ENCODE data around the gene PRKAR1B. TPM values are rescaled to one million over a fixed set of nuclear protein-coding genes. Genes with fewer than 3 reads are reported as not detected.

The PRKAR1B gene
- total RNA-seq, 1 donor from 2014 or later: 11.8 TPM

GRCh38 chr7:510131-510481, 217.0 kb downstream of the PRKAR1B start:
- TF ChIP-seq EZH2phosphoT487 (IDR thresholded peaks at IDR 0.05) (no peak), EZH2 (IDR thresholded peaks at IDR 0.05) (no peak), CTCF (IDR thresholded peaks at IDR 0.05) (no peak)
- Mint-ChIP-seq H3K4me3 (no peak overlapping the region), H3K27ac (no peak overlapping the region), H3K36me3 (no peaks in the 10 kb centered on the region), H3K9me3 (no peaks in the 10 kb centered on the region), H3K27me3 (ENCODE audit: insufficient read depth, low read depth) (peaks cover 22% of the 10 kb centered on the region), H3K4me1 (peaks cover 6% of the 10 kb centered on the region)
- peaks cover 2% of the 10 kb centered on the region for H3K27me3 ChIP-seq
- peaks cover 15% of the 10 kb centered on the region for H3K4me1 ChIP-seq
- no peaks in the 10 kb centered on the region for H3K36me3 ChIP-seq
- no peak for DNase-seq (ENCODE audit: low spot score)
- no peak overlapping the region for H3K27ac ChIP-seq
- no peak overlapping the region for H2AFZ ChIP-seq (replicated peaks)
- H3K9me3 ChIP-seq (ENCODE audit: low read depth): no peaks in the 10 kb centered on the region
- H3K79me2 ChIP-seq (ENCODE audit: low read depth): no peaks in the 10 kb centered on the region
- H3K9ac ChIP-seq: no peak overlapping the region
- no peak overlapping the region for H3K4me3 ChIP-seq
- H3K4me2 ChIP-seq: no peak overlapping the region
- peaks cover 5% of the 10 kb centered on the region for H4K20me1 ChIP-seq (ENCODE audit: low read depth)
- peaks cover 15% of the 10 kb centered on the region for H3F3A ChIP-seq (ENCODE audit: low read depth)

- H4K20me1 ChIP-seq (ENCODE audit: low read depth): peaks cover under 1% of the 10 kb centered on the region
Observed at GRCh38 chr7:509426-510130, 217.5 kb downstream of the PRKAR1B start.

GRCh38 chr7:508461-509170, 218.5 kb downstream of the PRKAR1B start:
- Mint-ChIP-seq H3K36me3 (no peaks in the 10 kb centered on the region), H3K27me3 (ENCODE audit: insufficient read depth, low read depth) (peaks cover 8% of the 10 kb centered on the region), H3K4me1 (peaks cover 6% of the 10 kb centered on the region), H3K9me3 (no peaks in the 10 kb centered on the region), H3K4me3 (no peak overlapping the region), H3K27ac (no peak overlapping the region)
- Histone ChIP-seq H3K4me1 (peaks cover under 1% of the 10 kb centered on the region), H3K79me2 (ENCODE audit: low read depth) (no peaks in the 10 kb centered on the region), H2AFZ (replicated peaks) (no peak overlapping the region), H3K36me3 (no peaks in the 10 kb centered on the region), H3K27me3 (no peaks in the 10 kb centered on the region), H3K4me3 (no peak overlapping the region), H3F3A (ENCODE audit: low read depth) (no peaks in the 10 kb centered on the region), H3K9ac (no peak overlapping the region), H4K20me1 (ENCODE audit: low read depth) (no peaks in the 10 kb centered on the region), H3K4me2 (no peak overlapping the region), H3K27ac (no peak overlapping the region), H3K9me3 (ENCODE audit: low read depth) (no peaks in the 10 kb centered on the region)
- TF ChIP-seq CTCF (IDR thresholded peaks at IDR 0.05) (no peak), EZH2 (IDR thresholded peaks at IDR 0.05) (no peak), EZH2phosphoT487 (IDR thresholded peaks at IDR 0.05) (no peak)
- DNase-seq (ENCODE audit: low spot score): no peak

More at GRCh38 chr7:509426-510130, 217.5 kb downstream of the PRKAR1B start:
- no peaks in the 10 kb centered on the region for H3K36me3 Mint-ChIP-seq
- H3K9me3 ChIP-seq (ENCODE audit: low read depth): no peaks in the 10 kb centered on the region
- TF ChIP-seq EZH2phosphoT487 (IDR thresholded peaks at IDR 0.05): no peak
- TF ChIP-seq CTCF (IDR thresholded peaks at IDR 0.05): no peak
- no peak for TF ChIP-seq EZH2 (IDR thresholded peaks at IDR 0.05)
- no peak overlapping the region for H2AFZ ChIP-seq (replicated peaks)
- H3F3A ChIP-seq (ENCODE audit: low read depth): peaks cover 9% of the 10 kb centered on the region
- no peak overlapping the region for H3K4me3 Mint-ChIP-seq
- peaks cover 6% of the 10 kb centered on the region for H3K4me1 Mint-ChIP-seq
- H3K27me3 Mint-ChIP-seq (ENCODE audit: insufficient read depth, low read depth): peaks cover 17% of the 10 kb centered on the region
- no peaks in the 10 kb centered on the region for H3K9me3 Mint-ChIP-seq
- no peak overlapping the region for H3K27ac Mint-ChIP-seq
- peaks cover 10% of the 10 kb centered on the region for H3K4me1 ChIP-seq
- H3K27ac ChIP-seq: no peak overlapping the region
- no peak overlapping the region for H3K4me2 ChIP-seq
- H3K79me2 ChIP-seq (ENCODE audit: low read depth): no peaks in the 10 kb centered on the region
- H3K9ac ChIP-seq: no peak overlapping the region
- DNase-seq (ENCODE audit: low spot score): no peak
- H3K27me3 ChIP-seq: no peaks in the 10 kb centered on the region
- H3K4me3 ChIP-seq: no peak overlapping the region
- no peaks in the 10 kb centered on the region for H3K36me3 ChIP-seq
